Testis (tissue), 3 donors: ENCODE results near the gene TYK2. TPM values are rescaled to one million over a fixed set of nuclear protein-coding genes. Genes with fewer than 3 reads are reported as not detected.
"Not testable (repeated sequence)": the region's sequence is repeated elsewhere in the genome, so short reads cannot be mapped to it uniquely, and the experiment has no call there.

Experiments used
- DNase-seq: peaks from one replicate; pipeline ENCODE4 v3.0.0-alpha.2; 2019
- H3K27ac ChIP-seq, 2 donors: fragments of 200-600 bp; sonication (generic); one replicate each; pipeline ENCODE4 v1.5.1; 2019
- H3K27me3 ChIP-seq: fragments of 200-600 bp; sonication (generic); one replicate; pipeline ENCODE4 v1.5.1; 2019
- H3K36me3 ChIP-seq: fragments of 200-600 bp; sonication (generic); one replicate; pipeline ENCODE4 v1.5.1; 2017; ENCODE audit warnings: low read depth; ENCODE audit errors: missing control alignments
- H3K4me1 ChIP-seq: fragments of 200-600 bp; sonication (generic); one replicate; pipeline ENCODE4 v1.5.1; 2019
- H3K4me3 ChIP-seq, 2 donors: fragments of 200-600 bp; sonication (generic); one replicate each; pipeline ENCODE4 v1.5.1; 2017 to 2019
- H3K9me3 ChIP-seq: fragments of 200-600 bp; sonication (generic); one replicate; pipeline ENCODE4 v1.5.1; 2017
- CTCF ChIP-seq, 3 experiments: fragments of 450-650 bp in 2 of 3; fragments of 200-600 bp in 1 of 3; sonication (generic) in 1 of 3; IDR thresholded peaks; one replicate each; pipeline ENCODE4 v1.5.1; 2016 to 2019; ENCODE audit warnings: antibody characterized with exemption in 3 of 3, mild to moderate bottlenecking in 2 of 3, moderate library complexity in 1 of 3
- POLR2A ChIP-seq: fragments of 450-650 bp; IDR thresholded peaks from one replicate; pipeline ENCODE4 v1.6.1; 2017; ENCODE audit warnings: antibody characterized with exemption, mild to moderate bottlenecking, moderate library complexity
- WGBS, 2 donors: methylation state at CpG; one replicate each; pipeline ENCODE4 v1.1.5; 2018; 5-methylcytosine and 5-hydroxymethylcytosine counted together
- intact Hi-C: fragments of 100-400 bp; cut with DNase I; formaldehyde crosslinking; loops from one replicate; pipeline ENCODE4 v1.15.1; 2023; ENCODE audit warnings: low total_unique reads
- polyA plus RNA-seq: library from polyadenylated mRNA; stranded (reverse); fragments of 350-450 nt; fragmentation: Illumina TruSeq; extraction: RNeasy Lipid Tissue Mini Kit (QIAGEN cat#74804); gene quantifications from one replicate; pipeline ENCODE4 v1.2.3, GENCODE V29; 2014; ENCODE audit warnings: low read depth, low replicate concordance; ENCODE audit not compliant: insufficient read depth
- total RNA-seq, 2 donors: library from RNA; depleted of rRNA; stranded (reverse); fragments of >200 nt; gene quantifications; one replicate each; pipeline ENCODE4 v1.2.3, GENCODE V29; 2016

The TYK2 gene
- total and polyA plus RNA-seq, 3 donors from 2014 or later, result 47.6 to 113 (median 112) TPM

GRCh38 chr19:10339380-10339960, 40.9 kb downstream of the TYK2 start, which contains the start of gene ICAM3:
Gene ICAM3 (minus strand): TSS chr19:10339624. CDS start chr19:10339614, 10 bp downstream.
- H3K4me3 ChIP-seq, result no peak within 1 kb of the TSS
- TF ChIP-seq POLR2A (no peak), CTCF (IDR thresholded peaks at IDR 0.05) (no peak)
- H3K4me1 ChIP-seq, result peaks cover under 1% of the 10 kb centered on the region
- no peaks in the 10 kb centered on the region for H3K9me3 ChIP-seq
- H3K27me3 ChIP-seq, result no peaks in the 10 kb centered on the region
- H3K27ac ChIP-seq, result no peak within 1 kb of the TSS
- H3K36me3 ChIP-seq, result no peaks in the 10 kb centered on the region
- intact Hi-C loops, result no loop called here
- 73 to 87% methylated on average over 11 to 14 of the region's 14 CpGs for WGBS, 2 donors
- no peak for DNase-seq

GRCh38 chr19:10338940-10339339, 41.4 kb downstream of the TYK2 start:
- Histone ChIP-seq H3K36me3 (no peaks in the 10 kb centered on the region), H3K27ac (no peak overlapping the region), H3K4me3 (no peak overlapping the region), H3K27me3 (no peaks in the 10 kb centered on the region), H3K4me1 (peaks cover 6% of the 10 kb centered on the region), H3K9me3 (no peaks in the 10 kb centered on the region)
- WGBS, 2 donors, result 89% methylated on average over 6 of the region's 6 CpGs
- TF ChIP-seq CTCF (IDR thresholded peaks at IDR 0.05) (no peak), POLR2A (no peak)
- DNase-seq, result no peak
- intact Hi-C loops, result no loop called here

GRCh38 chr19:10336725-10337124, 43.6 kb downstream of the TYK2 start:
- intact Hi-C loops, H3K9me3 ChIP-seq, H3K27me3 ChIP-seq, H3K27ac ChIP-seq, DNase-seq, H3K4me3 ChIP-seq, H3K36me3 ChIP-seq: not testable (repeated sequence)
- peaks cover 19% of the 10 kb centered on the region for H3K4me1 ChIP-seq
- WGBS, 2 donors, result 91 to 92% methylated on average over 9 of the region's 9 CpGs

- Histone ChIP-seq H3K27ac (no peak overlapping the region), H3K9me3 (no peaks in the 10 kb centered on the region), H3K4me3 (peak overlapping the region in 1 of 2 donors; percentile 86), H3K4me1 (peaks cover 20% of the 10 kb centered on the region), H3K27me3 (no peaks in the 10 kb centered on the region), H3K36me3 (no peaks in the 10 kb centered on the region)
- intact Hi-C loops, result no loop called here
- TF ChIP-seq CTCF (IDR thresholded peaks at IDR 0.05) (no peak), POLR2A (no peak)
- WGBS, 2 donors, result 52 to 56% methylated on average over 9 to 26 of the region's 26 CpGs
- no peak for DNase-seq
These were observed 44.9 kb downstream of the TYK2 start for GRCh38 chr19:10335352-10335985.

- Histone ChIP-seq H3K4me3 (peak overlapping the region; percentile 80 to 86), H3K9me3 (no peaks in the 10 kb centered on the region), H3K36me3 (no peaks in the 10 kb centered on the region), H3K4me1 (peaks cover 20% of the 10 kb centered on the region), H3K27me3 (no peaks in the 10 kb centered on the region), H3K27ac (no peak overlapping the region)
- intact Hi-C loops, result no loop called here
- no peak for TF ChIP-seq POLR2A
- TF ChIP-seq CTCF (IDR thresholded peaks at IDR 0.05), result no peak
- 7 to 11% methylated on average over 18 to 59 of the region's 59 CpGs for WGBS, 2 donors
- peak; percentile 96 for DNase-seq
These were observed 45.6 kb downstream of the TYK2 start for GRCh38 chr19:10334588-10335351.
